Suppressor macrophage treated with lipopolysaccharide for 4 hours (primary cell): ENCODE data around the gene KRTAP4-9.
"Not testable (repeated sequence)": the region's sequence is repeated elsewhere in the genome, so short reads cannot be mapped to it uniquely, and the experiment has no call there.

Experiments
- DNase-seq: peaks from one replicate; pipeline ENCODE4 v3.0.0-alpha.2; 2020

KRTAP4-9 gene

GRCh38 chr17:41133880-41134735, 28.9 kb downstream of the KRTAP4-9 start:
- DNase-seq = no peak

DNA sequence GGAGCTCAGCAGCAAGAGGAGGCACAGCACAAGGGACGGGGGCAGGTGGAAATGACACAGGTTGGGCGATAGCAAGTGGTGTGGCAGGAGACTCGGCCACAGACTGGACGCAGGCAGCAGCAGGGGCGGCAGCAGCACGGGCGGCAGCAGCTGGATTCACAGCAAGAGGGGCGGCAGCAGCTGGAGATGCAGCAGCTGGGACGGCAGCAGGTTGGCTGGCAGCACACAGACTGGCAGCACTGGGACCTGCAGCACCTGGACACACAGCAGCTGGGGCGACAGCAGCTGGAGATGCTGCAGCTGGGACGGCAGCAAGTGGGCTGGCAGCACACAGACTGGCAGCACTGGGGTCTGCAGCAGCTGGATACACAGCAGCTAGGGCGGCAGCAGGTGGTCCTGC, 34.7 kb downstream of the KRTAP4-9 start:
- not testable (repeated sequence) for DNase-seq

DNA sequence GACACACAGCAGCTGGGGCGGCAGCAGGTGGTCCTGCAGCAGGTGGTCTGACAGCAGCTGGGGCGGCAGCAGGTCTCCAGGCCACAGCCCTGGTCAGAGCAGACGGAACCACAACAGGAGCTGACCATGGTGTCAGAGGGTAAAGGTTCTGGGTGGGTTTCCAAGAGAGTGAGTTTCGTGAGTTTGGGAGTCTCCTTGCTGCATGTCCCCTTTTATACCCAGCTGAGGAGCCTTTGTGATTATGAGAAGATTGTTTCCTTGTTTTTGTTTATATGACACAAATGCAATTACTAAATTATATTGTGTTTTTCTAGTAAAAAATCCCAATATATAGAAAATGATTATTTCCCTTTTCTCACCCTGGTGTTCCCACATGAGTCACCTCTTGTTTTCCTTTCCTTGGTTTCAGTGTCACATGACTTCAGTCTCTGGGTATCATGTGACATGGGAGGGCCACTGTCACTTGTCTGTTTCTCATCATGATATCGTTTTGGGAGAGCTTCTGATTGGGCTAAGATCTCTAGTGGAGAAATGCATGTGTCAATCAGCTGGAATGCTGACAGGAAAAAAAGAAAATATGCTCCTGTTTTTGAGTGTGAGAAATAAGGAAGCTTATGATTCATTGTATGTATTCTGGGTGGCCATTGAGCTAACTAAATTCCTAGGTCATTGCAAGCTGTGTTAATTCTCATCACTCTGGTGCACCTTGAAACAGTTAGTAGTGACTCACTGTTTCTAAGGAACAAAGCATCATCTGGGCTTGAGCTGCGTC, 35.4 kb downstream of the KRTAP4-9 start, which contains the start of gene KRTAP4-6:
Gene KRTAP4-6 (minus strand): TSS at position 185 of the 772 bp plus-strand sequence. CDS start 57 bp downstream, at position 128.
- peak; percentile 31 for DNase-seq

- DNase-seq = no peak
Observed at GRCh38 chr17:41141361-41141760, 36.2 kb downstream of the KRTAP4-9 start.

GRCh38 chr17:41144846-41145245, 39.7 kb downstream of the KRTAP4-9 start:
- DNase-seq = no peak

- DNase-seq = no peak
Observed at GRCh38 chr17:41145261-41145660, 40.1 kb downstream of the KRTAP4-9 start.

DNA sequence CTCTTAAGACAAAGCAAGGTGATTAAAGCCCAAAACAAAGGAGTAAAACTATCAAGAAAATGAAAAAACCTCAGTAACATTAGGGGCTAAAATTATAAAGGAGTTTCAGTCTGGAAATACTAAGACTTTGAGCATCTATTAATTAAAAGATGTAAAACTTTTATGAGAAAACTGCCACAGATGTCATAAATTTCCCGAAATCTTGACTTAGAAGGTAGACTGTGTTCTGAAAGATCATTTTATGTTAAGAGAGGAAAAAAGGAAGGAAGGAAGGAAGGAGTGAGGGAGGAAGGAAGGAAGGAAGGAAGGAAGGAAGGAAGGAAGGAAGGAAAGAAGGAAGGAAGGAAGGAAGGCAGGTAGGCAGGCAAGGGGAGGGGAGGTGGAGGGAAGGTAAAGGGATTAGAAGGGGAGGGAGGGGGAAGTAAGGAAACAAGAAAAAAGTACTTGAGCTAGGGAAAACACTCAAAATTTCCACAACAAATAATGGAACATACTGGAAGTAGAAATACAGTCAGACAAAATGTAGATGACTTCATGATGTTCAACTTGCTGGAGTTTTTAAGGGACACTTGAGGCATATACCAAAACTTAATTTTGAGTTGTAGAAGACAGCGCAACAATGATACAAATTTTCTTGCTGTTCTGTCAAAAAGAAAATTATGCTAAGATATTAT, 42.5 kb downstream of the KRTAP4-9 start:
- no peak for DNase-seq

DNA sequence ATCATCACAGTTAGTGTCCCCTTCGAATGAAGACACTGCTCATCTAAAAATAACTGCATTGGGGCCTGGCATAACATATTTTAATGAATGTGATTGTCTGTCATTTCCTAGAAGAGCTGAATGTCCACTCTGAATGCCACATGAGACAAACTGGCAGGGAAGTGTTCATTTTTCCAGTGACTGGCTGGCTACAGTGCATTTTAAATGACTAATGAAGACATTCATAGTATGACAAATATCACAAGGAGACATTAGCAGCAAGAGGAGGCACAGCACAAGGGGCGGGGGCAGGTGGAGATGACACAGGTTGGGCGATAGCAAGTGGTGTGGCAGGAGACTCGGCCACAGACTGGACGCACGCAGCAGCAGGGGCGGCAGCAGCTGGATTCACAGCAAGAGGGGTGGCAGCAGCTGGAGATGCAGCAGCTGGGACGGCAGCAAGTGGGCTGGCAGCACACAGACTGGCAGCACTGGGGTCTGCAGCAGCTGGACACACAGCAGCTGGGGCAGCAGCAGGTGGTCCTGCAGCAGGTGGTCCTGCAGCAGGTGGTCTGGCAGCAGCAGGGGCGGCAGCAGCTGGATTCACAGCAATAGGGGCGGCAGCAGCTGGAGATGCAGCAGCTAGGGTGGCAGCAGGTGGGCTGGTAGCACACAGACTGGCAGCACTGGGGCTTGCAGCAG, 43.9 kb downstream of the KRTAP4-9 start:
- DNase-seq = not testable (repeated sequence)

GRCh38 chr17:41149652-41149985, 44.4 kb downstream of the KRTAP4-9 start, which contains the start of gene KRTAP4-5:
Gene KRTAP4-5 (minus strand): TSS chr17:41149825. CDS start chr17:41149767, 58 bp downstream.
- no peak for DNase-seq

- DNase-seq = no peak
Observed at GRCh38 chr17:41150026-41150425, 44.8 kb downstream of the KRTAP4-9 start.

- no peak for DNase-seq
Observed at GRCh38 chr17:41151525-41151924, 46.3 kb downstream of the KRTAP4-9 start.

- DNase-seq = no peak
Observed at GRCh38 chr17:41153856-41154255, 48.7 kb downstream of the KRTAP4-9 start.
